ENCODE data around the gene GOLGB1. TPM values are rescaled to one million over a fixed set of nuclear protein-coding genes. Genes with fewer than 3 reads are reported as not detected.
A peak's percentile ranks its signal among the peaks of the same experiment; 100 is the strongest.
"Not testable (repeated sequence)": the region's sequence is repeated elsewhere in the genome, so short reads cannot be mapped to it uniquely, and the experiment has no call there.

The GOLGB1 gene
- total RNA-seq, 1 donor from 2014 or later = 21.0 TPM

DNA sequence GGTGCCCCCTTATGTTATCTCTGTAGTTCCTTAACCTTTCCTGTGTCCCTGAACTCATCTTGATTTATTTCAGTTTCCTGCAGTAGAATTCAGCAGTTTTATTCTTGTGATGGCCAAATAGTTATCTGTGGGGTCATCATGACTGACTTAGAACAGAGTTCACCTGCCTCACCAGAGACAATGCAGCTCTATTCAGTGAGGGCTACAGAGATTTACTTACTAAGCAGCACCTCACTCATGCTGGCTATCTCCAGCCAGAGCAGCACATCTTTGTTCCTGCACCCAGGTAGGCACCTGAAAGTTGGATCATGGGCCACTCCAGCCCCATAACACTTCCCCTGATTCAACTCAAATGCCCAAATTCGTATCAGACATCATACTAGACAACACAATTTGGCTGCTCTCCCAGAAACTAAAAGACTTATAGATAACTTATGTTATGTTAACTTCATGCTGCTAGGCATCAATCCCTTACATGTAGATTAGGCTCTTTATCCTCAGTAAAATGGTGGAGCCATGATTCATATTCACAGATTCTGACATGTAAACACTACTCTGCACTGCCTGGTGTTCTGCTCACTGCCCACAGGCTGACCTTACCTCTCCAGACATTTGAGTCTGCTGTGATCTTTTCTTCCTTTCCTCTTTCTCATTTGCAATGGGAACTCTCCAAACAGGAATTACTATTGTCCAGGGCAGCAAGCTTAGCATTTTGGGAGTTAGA is 9.3 kb upstream of the GOLGB1 start:
- H3K27me3 Mint-ChIP-seq = peaks cover 23% of the 10 kb centered on the region
- no peak overlapping the region for H3K4me3 Mint-ChIP-seq

GRCh38 chr3:121757812-121758545 is 8.4 kb upstream of the GOLGB1 start:
- Mint-ChIP-seq H3K27me3 (peaks cover 25% of the 10 kb centered on the region), H3K9me3 (no peaks in the 10 kb centered on the region), H3K27ac (no peak overlapping the region), H3K4me1 (peaks cover 3% of the 10 kb centered on the region), H3K4me3 (no peak overlapping the region), H3K36me3 (ENCODE audit: low read depth) (no peaks in the 10 kb centered on the region)
- intact Hi-C loops (cut with micrococcal nuclease) = no loop called here
- no peak for DNase-seq

More for the DNA sequence above, 9.3 kb upstream of the GOLGB1 start:
- Mint-ChIP-seq H3K4me1 (peaks cover 3% of the 10 kb centered on the region), H3K9me3 (no peaks in the 10 kb centered on the region), H3K27ac (no peak overlapping the region), H3K36me3 (ENCODE audit: low read depth) (no peaks in the 10 kb centered on the region)
- DNase-seq = no peak
- intact Hi-C loops (cut with micrococcal nuclease) = no loop called here

GRCh38 chr3:121757087-121757811 is 7.7 kb upstream of the GOLGB1 start:
- H3K9me3 Mint-ChIP-seq = no peaks in the 10 kb centered on the region
- H3K27me3 Mint-ChIP-seq = peaks cover 28% of the 10 kb centered on the region
- no peak overlapping the region for H3K27ac Mint-ChIP-seq
- H3K4me1 Mint-ChIP-seq = peaks cover 3% of the 10 kb centered on the region
- no peak for DNase-seq
- intact Hi-C loops (cut with micrococcal nuclease) = no loop called here
- no peak overlapping the region for H3K4me3 Mint-ChIP-seq
- H3K36me3 Mint-ChIP-seq (ENCODE audit: low read depth) = no peaks in the 10 kb centered on the region

- no peak for DNase-seq
- peaks cover 7% of the 10 kb centered on the region for H3K4me1 Mint-ChIP-seq
- intact Hi-C loops (cut with micrococcal nuclease) = no loop called here
Measured at GRCh38 chr3:121752772-121753171, 3.2 kb upstream of the GOLGB1 start.

DNA sequence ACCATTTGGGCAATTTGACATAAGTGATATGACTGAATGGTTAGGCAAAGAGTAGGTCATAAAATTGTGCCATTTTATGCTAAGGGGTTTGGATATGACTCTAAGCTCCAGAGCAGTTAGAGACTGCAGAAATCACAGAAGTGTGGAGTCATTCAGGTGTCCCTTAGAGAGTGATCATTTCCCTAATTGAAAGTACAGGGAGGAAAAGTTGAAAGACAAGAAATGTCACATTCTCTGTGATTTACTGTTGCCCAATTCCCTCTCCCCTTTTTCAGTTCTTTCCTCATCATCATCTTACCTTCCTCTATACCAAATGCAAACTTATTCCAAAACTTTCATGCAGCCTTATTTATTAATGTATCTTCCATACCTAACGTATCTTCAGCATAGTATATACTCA is 2.7 kb upstream of the GOLGB1 start:
- H3K27me3 Mint-ChIP-seq = peaks cover 28% of the 10 kb centered on the region
- no peak for DNase-seq
- H3K4me1 Mint-ChIP-seq = peaks cover 6% of the 10 kb centered on the region
- H3K36me3 Mint-ChIP-seq (ENCODE audit: low read depth) = no peaks in the 10 kb centered on the region
- H3K4me3 Mint-ChIP-seq = no peak overlapping the region
- H3K9me3 Mint-ChIP-seq = no peaks in the 10 kb centered on the region
- intact Hi-C loops (cut with micrococcal nuclease) = no loop called here
- no peak overlapping the region for H3K27ac Mint-ChIP-seq

More at GRCh38 chr3:121752772-121753171, 3.2 kb upstream of the GOLGB1 start:
- Mint-ChIP-seq H3K36me3 (ENCODE audit: low read depth) (no peaks in the 10 kb centered on the region), H3K4me3 (no peak overlapping the region), H3K27ac (no peak overlapping the region), H3K27me3 (peaks cover 28% of the 10 kb centered on the region), H3K9me3 (no peaks in the 10 kb centered on the region)

DNA sequence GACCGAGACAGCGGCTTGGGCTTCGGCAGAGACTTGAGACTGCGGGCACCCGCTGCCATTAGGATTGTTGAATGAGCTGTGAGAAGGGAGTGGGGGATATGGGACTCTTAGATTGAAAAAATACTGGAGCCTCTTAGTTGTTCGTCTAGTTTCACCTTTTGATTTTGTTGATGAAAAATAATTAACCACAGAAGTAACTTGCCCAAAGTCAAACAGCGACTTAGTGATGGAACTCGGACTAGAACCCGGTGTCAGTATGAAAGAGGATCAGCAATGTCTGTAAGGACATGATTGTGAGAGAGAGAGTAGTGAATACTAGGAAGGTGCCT is 510 bp upstream of the GOLGB1 start:
- no peaks in the 10 kb centered on the region for H3K36me3 Mint-ChIP-seq (ENCODE audit: low read depth)
- peaks cover 22% of the 10 kb centered on the region for H3K27me3 Mint-ChIP-seq
- no peaks in the 10 kb centered on the region for H3K9me3 Mint-ChIP-seq
- no peak for DNase-seq
- no peak overlapping the region for H3K27ac Mint-ChIP-seq
- peaks cover 6% of the 10 kb centered on the region for H3K4me1 Mint-ChIP-seq
- intact Hi-C loops (cut with micrococcal nuclease) = no loop called here
- no peak overlapping the region for H3K4me3 Mint-ChIP-seq

DNA sequence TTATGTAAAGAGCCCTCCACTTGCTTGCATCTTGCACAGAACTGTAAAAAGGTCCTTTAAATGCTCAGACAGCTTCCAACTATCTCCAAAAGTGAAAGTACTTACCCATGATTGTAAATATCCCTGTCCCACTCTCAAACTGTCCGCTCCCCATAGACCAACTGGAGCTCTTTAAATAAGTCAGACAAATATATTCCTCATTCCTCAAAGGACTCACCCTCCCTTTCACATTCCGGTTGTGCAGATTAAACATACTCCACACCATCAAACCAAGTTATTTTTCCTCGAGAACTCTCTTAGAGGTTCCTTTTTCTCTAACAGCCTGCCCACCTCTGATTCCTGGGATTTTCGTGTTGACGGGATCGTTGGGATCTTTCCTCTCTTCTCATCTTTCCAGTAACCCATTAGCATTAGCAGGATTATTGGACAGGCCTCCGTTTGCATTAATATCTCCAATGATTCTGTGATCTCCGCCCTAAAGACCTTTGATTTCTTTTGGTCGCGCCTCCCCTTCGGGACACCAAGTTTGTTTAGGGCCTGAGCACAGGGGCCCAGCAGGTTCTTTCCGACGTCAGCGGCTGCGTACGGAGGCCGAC is 763 bp downstream of the GOLGB1 start:
- intact Hi-C loops (cut with micrococcal nuclease) = loop anchor here (1.0 to 5.0 kb wide), 7 partner anchors 13 to 634 kb away; partner anchors contain the start of genes EAF2, FAM162A, HCLS1 and IQCB1
- no peaks in the 10 kb centered on the region for H3K36me3 Mint-ChIP-seq (ENCODE audit: low read depth)
- H3K4me1 Mint-ChIP-seq = peaks cover 9% of the 10 kb centered on the region
- no peak overlapping the region for H3K27ac Mint-ChIP-seq
- H3K4me3 Mint-ChIP-seq = no peak overlapping the region
- DNase-seq = peak; percentile 73
- H3K9me3 Mint-ChIP-seq = no peaks in the 10 kb centered on the region
- peaks cover 16% of the 10 kb centered on the region for H3K27me3 Mint-ChIP-seq

GRCh38 chr3:121747976-121748375 is 1.6 kb downstream of the GOLGB1 start:
- no peak overlapping the region for H3K4me3 Mint-ChIP-seq
- H3K27me3 Mint-ChIP-seq = peaks cover 14% of the 10 kb centered on the region
- intact Hi-C loops (cut with micrococcal nuclease) = loop anchor here (5.0 kb wide), 3 partner anchors 354 to 634 kb away; partner anchors contain the start of genes FAM162A and MIX23
- H3K9me3 Mint-ChIP-seq = no peaks in the 10 kb centered on the region
- no peak for DNase-seq
- no peak overlapping the region for H3K27ac Mint-ChIP-seq
- H3K4me1 Mint-ChIP-seq = peaks cover 9% of the 10 kb centered on the region
- H3K36me3 Mint-ChIP-seq (ENCODE audit: low read depth) = peaks cover 4% of the 10 kb centered on the region

DNA sequence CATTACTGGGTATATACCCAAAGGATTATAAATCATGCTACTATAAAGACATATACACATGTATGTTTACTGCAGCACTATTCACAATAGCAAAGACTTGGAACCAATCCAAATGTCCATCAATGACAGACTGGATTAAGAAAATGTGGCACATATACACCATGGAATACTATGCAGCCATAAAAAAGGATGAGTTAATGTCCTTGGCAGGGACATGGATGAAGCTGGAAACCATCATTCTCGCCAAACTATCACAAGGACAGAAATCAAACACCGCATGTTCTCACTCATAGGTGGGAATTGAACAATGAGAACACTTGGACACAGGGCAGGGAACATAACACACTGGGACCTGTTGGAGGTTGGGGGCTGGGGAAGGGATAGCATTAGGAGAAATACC is 6.4 kb downstream of the GOLGB1 start:
- H3K27me3 Mint-ChIP-seq; H3K9me3 Mint-ChIP-seq; DNase-seq; H3K27ac Mint-ChIP-seq; H3K4me3 Mint-ChIP-seq; intact Hi-C loops (cut with micrococcal nuclease): not testable (repeated sequence)
- Mint-ChIP-seq H3K36me3 (ENCODE audit: low read depth) (peaks cover 23% of the 10 kb centered on the region), H3K4me1 (peaks cover 14% of the 10 kb centered on the region)

GRCh38 chr3:121740896-121741295 is 8.6 kb downstream of the GOLGB1 start:
- Mint-ChIP-seq H3K4me3 (no peak overlapping the region), H3K4me1 (peaks cover 17% of the 10 kb centered on the region), H3K9me3 (peaks cover 3% of the 10 kb centered on the region), H3K27ac (no peak overlapping the region), H3K36me3 (ENCODE audit: low read depth) (peaks cover 29% of the 10 kb centered on the region), H3K27me3 (no peaks in the 10 kb centered on the region)
- intact Hi-C loops (cut with micrococcal nuclease) = no loop called here
- no peak for DNase-seq

DNA sequence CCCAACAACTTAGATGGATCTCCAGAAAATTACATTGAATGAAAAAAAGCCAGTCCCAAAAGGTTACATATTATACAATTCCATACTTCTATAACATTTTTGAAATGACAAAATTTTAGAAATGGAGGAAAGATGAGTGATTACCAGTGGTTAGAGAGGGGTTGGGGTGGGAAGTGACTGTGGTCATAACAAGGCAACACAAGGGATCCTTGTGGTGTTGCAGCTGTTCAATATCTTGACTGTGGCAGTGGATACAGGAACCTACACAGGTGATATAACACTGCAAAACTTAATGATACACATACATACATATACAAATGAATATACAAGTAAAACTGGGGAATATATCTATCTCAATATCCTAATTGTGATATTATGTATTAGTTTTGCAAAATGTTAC is 9.6 kb downstream of the GOLGB1 start:
- intact Hi-C loops (cut with micrococcal nuclease) = loop anchor here (5.0 kb wide), 1 partner anchor 48 kb away; no protein-coding TSS in a partner anchor
- H3K27ac Mint-ChIP-seq = no peak overlapping the region
- no peak overlapping the region for H3K4me3 Mint-ChIP-seq
- peaks cover 21% of the 10 kb centered on the region for H3K4me1 Mint-ChIP-seq
- H3K27me3 Mint-ChIP-seq = no peaks in the 10 kb centered on the region
- DNase-seq = no peak
- H3K9me3 Mint-ChIP-seq = peaks cover 3% of the 10 kb centered on the region
- H3K36me3 Mint-ChIP-seq (ENCODE audit: low read depth) = peaks cover 29% of the 10 kb centered on the region

- Mint-ChIP-seq H3K36me3 (ENCODE audit: low read depth) (peaks cover 27% of the 10 kb centered on the region), H3K4me3 (no peak overlapping the region), H3K27me3 (no peaks in the 10 kb centered on the region), H3K27ac (no peak overlapping the region), H3K9me3 (peaks cover 3% of the 10 kb centered on the region), H3K4me1 (peaks cover 22% of the 10 kb centered on the region)
- no peak for DNase-seq
- intact Hi-C loops (cut with micrococcal nuclease) = loop anchor here (5.0 kb wide), 1 partner anchor 45 kb away; no protein-coding TSS in a partner anchor
Measured at GRCh38 chr3:121737644-121738043, 11.9 kb downstream of the GOLGB1 start.

DNA sequence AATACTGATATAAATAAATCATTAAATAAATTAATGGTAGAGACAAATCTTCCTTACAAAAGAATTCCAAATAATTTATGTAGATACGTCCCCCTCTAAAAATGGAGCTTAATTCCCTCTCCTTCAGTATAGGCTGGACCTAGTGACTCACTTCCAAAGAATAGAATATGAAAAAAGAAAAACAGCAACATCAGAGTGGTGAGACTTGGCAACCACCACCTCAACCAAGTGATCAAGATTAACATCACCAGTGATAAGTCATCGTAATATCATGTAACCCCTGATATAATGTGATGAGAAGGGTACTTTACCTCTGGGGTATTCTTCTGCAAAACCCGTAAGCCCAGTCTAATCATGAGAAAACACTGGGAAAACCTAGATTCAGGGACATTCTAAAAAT is 13.4 kb downstream of the GOLGB1 start:
- Mint-ChIP-seq H3K36me3 (ENCODE audit: low read depth) (peaks cover 22% of the 10 kb centered on the region), H3K27ac (peak overlapping the region; percentile 64), H3K9me3 (no peaks in the 10 kb centered on the region), H3K27me3 (no peaks in the 10 kb centered on the region), H3K4me3 (no peak overlapping the region), H3K4me1 (peaks cover 22% of the 10 kb centered on the region)
- DNase-seq = no peak
- intact Hi-C loops (cut with micrococcal nuclease) = loop anchor here (5.0 kb wide), 1 partner anchor 44 kb away; no protein-coding TSS in a partner anchor

Data from activated CD4-positive, alpha-beta T cell treated with anti-CD3 and anti-CD28 coated beads, Interleukin-2, amount 10 ng/mL, durations not matched to agents 24 days and 14 days (primary cell).